ENCODE data around the gene IFITM5.
"Not testable (repeated sequence)": the region's sequence is repeated elsewhere in the genome, so short reads cannot be mapped to it uniquely, and the experiment has no call there.

Gene IFITM5

DNA sequence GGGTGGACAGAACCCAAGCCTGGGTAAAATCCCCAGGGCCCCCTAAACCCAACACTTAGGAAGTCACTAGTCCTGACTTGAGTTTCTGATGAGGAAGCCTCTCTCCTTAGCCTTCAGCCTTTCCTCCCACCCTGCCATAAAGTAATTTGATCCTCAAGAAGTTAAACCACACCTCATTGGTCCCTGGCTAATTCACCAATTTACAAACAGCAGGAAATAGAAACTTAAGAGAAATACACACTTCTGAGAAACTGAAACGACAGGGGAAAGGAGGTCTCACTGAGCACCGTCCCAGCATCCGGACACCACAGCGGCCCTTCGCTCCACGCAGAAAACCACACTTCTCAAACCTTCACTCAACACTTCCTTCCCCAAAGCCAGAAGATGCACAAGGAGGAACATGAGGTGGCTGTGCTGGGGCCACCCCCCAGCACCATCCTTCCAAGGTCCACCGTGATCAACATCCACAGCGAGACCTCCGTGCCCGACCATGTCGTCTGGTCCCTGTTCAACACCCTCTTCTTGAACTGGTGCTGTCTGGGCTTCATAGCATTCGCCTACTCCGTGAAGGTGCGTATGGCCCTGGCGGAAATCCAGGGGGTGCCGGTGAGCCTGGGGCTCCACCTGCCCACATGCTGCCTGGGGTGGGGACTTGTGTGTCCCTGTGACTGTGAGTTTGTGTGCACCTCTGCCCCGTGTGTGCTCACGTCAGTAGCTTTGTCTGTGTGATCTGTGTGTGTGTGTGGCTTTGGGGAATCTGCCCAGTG lies 14.6 kb upstream of the IFITM5 start, which contains the start of gene IFITM1:
Gene IFITM1 (plus strand): TSS at position 254 of the 767 bp plus-strand sequence. CDS start 131 bp downstream, at position 385.
- DNase-seq (ENCODE audit: insufficient read length, low spot score), result peak; percentile 73
- peak; percentile 73 for FAIRE-seq

DNA sequence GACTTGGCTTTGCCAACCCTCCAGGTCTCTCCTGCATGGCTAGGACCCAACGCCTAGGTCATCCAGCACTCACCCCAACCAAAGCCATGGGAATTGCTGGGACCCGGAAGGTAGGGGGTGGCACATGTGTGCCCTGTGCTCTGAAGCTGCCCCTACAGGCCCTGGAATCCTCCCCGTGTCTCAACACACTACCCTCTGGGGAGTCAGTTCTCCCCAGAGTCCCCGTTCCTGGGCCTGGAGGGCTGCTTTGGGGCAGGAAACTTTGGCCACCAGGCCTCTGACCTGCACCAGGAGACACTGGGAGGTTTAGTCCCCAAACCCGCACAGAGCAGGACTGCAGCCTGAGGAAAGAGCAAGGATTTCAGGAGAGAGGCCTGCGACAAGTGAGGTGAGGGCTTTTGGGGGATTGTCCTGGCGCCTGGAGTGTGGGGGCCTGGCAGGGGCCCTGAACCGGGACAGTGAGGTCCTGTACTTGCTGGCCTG lies 14.0 kb upstream of the IFITM5 start:
- DNase-seq (ENCODE audit: insufficient read length, low spot score) (no peak), FAIRE-seq (no peak)

DNA sequence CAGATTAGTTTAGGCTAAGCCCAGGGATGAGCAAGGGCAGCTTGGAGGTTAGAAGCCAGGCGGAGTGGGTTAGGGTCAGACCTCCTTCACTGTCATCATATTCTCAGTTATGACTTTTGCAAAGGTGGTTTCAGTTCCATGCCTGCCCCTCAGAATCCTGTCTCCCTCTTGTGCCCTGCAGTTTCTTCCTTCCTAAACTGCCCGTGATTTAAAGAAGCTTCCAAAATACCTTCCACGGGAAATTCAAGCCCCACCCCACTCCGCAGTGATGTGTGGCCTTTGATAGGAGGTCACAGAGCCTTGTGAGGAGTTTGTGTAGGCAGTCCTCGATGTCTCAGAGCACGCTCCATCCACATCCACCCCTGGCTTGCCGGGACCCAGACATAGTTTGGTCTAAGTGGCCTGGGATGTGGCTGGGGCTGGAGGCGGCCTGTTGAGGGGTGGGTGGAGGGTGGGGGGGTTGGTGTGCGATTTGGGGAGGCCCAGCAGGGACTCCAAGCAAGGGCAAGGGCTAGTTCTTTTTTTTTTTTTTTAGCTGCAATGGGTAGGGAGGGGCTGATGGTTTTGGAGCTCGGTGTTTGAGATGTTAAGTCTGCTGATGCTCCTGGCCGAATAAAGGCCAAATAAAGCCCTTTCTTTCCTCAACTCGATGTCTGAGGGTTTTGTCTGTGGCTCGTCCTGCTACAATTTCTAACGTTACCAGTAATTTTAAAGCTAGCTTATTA lies 12.9 kb upstream of the IFITM5 start:
- no peak for DNase-seq (ENCODE audit: insufficient read length, low spot score)
- no peak for FAIRE-seq

DNA sequence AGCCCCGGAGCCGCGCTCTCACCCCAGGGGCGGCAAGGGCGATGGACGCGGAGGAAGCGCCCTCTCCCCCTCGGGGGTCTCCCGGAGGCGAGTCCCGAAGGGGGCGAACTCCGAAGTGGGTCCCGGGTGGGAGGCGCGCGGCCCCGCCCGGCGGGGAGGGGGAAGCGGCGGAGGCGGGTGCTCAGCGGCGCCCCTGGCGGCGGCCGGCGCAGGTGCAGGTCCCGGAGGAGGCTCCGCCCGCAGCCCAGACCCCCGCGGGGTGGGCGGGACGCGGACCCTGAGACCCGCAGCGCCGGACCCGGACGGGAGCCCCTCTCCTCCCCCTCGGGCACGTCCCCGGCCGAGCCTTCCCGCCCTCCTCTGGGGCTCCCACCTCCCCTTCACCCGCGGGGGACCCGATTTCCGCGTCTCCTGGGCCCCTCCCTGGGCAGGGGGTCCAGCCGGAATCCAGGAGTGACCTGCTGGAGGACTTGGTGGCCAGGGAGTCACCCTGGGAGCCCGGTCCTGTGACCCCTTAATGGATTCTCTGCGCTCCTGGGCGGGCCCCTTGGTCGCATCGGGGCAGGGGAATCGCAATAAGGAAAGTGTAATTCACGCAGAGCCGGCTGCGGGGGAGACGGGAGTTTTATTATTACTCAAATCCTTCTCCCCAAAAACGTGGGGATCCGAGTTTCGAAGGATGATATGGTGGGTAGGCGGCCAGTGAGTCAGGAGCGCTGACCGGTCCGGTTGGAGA lies 11.9 kb upstream of the IFITM5 start:
- FAIRE-seq, result not testable (repeated sequence)

DNA sequence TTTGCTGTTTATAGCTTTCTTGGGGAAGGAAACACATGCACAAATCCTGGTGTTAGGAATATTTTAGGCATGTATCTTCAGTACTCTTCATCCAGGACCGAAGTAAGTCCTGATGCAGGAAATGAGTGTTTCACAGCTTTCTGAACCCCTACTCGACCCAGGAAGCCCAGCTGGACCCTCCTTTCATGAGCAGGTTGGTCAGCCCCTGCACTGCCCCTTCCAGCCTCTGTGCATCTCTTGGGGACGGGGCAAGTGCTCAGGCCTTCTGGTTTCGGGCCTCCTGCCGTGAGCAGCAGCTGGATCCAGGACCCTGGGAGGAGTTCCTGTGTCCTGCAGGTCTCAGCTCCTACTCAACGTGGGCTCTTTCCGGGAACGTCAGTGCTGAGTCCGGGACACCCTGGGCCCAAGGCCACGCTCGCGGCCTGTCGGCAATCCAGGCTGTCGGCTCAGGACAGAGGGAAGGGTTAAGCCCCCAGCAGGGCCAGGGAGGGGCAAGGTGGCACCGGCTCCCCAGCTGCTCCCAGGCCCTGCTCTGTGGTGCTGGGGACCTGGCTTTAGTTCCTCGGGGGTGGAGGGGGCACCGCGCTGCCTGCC lies 10.8 kb upstream of the IFITM5 start:
- not testable (repeated sequence) for FAIRE-seq; DNase-seq (ENCODE audit: insufficient read length, low spot score)

More for the DNA sequence above, 11.9 kb upstream of the IFITM5 start:
- not testable (repeated sequence) for DNase-seq (ENCODE audit: insufficient read length, low spot score)

DNA sequence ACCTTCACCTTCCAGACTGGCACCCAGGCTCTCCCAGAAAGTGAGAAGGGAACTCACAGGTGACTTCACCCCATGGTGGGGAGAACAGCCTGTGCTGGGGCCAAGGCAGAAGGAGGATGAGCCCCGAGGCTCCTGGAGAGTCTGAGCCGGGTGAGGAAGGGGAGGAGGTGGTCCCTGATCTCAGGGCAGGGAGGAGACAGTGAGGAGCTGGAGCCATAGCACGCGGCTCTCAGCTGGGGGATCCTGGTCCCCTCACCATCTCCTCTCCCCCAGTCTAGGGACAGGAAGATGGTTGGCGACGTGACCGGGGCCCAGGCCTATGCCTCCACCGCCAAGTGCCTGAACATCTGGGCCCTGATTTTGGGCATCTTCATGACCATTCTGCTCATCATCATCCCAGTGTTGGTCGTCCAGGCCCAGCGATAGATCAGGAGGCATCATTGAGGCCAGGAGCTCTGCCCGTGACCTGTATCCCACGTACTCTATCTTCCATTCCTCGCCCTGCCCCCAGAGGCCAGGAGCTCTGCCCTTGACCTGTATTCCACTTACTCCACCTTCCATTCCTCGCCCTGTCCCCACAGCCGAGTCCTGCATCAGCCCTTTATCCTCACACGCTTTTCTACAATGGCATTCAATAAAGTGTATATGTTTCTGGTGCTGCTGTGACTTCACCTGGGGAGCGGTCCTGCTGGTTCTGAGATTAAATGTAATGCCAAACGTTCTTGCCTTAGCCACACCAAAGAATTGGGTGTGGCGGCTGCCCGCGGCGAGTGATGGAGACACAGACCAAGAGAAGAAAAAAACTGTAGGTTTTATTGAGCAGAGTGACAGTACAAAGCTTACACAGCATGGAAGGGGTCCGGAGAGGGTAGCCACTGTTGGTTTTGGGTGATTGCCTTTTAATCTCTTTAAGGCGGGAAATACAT lies 9.7 kb upstream of the IFITM5 start:
- not testable (repeated sequence) for FAIRE-seq

DNA sequence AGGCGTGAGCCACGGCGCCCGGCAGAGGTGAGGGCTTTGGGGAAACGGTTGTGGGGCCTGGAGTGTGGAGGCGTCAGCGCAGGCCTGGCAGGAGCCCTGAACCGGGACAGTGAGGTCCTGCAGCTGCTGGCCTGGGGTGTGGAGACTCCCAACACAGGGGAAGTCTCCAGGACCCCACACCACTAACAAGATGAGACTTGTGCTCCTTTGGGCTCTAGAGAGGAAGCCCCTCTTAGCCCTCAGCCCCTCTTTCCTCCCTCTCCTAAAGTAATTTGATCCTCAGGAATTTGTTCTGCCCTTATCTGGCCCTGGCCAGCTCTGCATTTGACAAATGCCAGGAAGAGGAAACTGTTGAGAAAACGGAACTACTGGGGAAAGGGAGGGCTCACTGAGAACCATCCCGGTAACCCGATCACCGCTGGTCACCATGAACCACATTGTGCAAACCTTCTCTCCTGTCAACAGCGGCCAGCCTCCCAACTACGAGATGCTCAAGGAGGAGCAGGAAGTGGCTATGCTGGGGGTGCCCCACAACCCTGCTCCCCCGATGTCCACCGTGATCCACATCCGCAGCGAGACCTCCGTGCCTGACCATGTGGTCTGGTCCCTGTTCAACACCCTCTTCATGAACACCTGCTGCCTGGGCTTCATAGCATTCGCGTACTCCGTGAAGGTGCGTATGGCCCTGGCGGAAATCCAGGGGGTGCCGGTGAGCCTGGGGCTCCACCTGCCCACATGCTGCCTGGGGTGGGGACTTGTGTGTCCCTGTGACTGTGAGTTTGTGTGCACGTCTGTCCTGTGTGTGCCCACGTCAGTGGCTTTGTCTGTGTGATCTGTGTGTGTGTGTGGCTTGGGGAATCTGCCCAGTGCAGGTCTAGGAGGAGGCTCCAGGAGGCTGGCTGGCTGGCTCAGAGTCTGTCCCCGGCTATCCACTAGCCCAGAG lies 8.7 kb upstream of the IFITM5 start, which contains the start of gene IFITM2:
Gene IFITM2 (plus strand): TSS at position 51 of the 943 bp plus-strand sequence. CDS start 377 bp downstream, at position 428.
- FAIRE-seq (peak; percentile 59), DNase-seq (ENCODE audit: insufficient read length, low spot score) (peak; percentile 75)

More for the DNA sequence above, 9.7 kb upstream of the IFITM5 start:
- not testable (repeated sequence) for DNase-seq (ENCODE audit: insufficient read length, low spot score)

DNA sequence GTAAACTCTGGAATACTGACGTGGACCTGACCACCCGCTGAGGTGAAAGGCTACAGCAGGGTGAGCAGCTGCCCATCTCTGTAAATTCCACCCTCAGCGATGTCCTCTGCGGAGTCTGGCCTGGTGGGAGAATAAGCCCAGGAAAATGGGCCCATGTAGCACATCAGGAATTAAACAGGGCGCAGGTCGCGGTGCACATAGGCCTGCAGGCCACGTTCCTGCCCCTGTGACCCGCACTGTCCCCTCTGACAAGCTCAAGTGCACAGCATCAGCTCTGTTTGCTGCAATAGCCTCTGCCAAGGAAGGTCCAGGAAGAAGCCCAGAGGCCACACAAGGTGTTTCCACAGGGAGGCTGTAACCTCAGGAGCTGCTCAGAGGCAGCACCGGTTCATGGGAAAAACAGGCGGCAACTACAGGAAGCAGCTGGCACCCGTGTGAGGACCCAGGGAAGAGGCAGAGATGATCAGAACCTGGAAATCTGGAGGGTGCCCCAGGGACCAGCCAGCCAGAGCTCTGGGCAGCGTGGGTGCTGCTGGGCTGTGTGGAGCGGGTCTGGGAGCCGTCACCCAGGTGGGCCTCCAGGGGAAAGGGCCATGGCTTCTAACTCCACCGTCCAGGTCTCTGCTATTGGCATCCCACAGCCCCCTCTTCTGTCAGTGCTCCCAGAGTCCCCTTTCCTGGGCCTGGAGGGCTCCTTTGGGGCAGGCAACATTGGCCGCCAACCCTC lies 7.5 kb upstream of the IFITM5 start:
- no peak for DNase-seq (ENCODE audit: insufficient read length, low spot score)

DNA sequence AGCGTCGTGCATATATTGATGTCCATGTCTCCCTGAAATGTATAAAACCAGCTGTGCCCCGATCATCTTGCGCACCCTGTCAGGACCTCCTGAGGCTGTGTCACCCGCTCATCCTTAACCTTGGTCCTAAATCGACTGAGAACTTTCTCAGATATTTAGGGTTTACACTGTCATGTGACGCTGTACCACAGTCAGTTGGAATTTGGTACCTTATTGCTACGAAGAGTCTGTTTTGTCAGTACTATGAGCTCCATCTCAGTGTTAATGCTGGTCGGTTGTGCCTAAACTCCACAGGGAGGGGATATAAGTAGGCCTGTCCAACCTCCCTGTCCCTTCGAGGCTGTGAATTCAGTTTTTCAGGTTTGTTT lies 6.5 kb upstream of the IFITM5 start:
- DNase-seq (ENCODE audit: insufficient read length, low spot score), result no peak
- FAIRE-seq, result no peak

More for the DNA sequence above, 7.5 kb upstream of the IFITM5 start:
- no peak for FAIRE-seq

DNA sequence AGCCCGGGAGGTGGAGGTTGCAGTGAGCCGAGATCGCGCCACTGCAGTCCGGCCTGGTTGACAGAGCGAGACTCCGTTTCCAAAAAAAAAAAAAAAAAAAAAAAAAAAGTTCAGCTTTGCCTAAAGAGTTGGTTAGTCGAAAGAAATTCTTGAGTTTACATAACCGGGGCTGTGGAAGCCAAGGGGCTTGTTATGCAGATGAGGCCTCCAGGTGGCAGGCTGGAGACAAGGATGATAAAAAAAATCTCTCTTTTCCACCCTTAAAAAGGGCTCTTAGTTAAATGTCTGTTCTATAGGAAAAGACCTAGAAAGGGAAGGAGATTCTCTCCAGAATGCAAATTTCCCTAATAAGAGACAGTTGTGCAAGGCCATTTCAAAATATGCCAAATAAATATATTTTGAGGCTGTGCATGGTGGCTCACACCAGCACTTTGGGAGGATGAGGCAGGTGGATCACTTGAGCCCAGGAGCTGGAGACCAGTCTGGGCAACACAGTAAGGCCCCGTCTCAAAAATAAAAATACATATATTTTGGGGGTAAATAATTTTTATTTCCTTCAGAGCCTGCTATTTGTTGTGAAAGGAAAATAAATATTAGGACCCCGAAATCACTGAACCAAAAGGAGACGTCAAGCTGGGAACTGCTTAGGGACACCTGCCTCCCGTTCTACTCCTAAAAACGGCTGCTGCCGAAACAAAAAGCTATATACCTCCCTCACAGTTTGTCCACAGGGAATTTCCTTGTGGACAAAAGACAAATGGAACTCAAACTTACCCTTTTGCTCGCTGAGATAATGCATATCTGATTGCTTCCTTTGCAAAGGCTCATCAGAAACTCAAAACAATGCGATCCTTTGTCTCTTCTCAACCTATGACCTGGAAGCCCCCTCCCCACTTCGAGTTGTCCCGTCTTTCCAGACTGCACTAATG lies 5.9 kb upstream of the IFITM5 start:
- FAIRE-seq (no peak), DNase-seq (ENCODE audit: insufficient read length, low spot score) (peak; percentile 74)

DNA sequence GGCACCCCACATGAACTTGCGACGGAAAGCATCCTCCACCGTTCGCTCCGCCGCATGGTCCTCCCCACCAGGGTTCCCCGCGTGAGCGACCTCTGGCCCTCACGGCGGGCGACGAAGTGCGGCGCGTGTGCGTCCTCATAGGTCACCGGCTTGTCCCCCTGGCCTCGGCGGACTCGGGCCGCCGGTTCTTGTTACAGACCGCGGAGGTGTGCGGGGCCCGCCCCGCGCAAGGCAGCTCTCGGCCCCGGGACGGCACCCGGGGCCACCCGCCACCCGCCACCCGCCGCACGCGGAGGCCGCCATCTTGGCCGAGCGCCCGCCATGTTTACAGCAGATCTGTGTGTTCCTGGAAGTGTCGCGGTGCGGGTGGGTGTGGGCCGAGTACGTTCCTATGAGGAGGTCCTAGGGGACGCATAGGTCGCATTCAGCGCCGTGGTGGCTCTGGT lies 4.8 kb upstream of the IFITM5 start:
- FAIRE-seq (no peak), DNase-seq (ENCODE audit: insufficient read length, low spot score) (no peak)

DNA sequence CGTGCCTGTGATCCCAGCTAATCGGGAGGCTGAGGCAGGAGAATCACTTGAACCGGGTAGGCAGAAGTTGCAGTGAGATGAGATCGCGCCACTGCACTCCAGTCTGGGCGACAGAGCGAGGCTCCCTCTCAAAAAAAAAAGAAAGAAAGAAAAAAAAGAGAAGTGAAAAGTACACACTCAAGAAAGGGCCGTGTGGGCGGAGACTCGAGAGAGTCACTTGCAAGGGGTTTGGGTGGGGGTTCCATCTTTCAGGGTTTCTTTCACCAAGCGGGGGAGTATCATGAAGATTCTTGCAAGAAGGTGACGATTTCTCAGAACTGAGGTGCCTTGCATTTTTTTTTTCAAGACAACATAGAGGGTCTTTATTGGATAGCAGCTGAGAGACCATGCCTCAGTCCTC lies 4.0 kb upstream of the IFITM5 start:
- no peak for DNase-seq (ENCODE audit: insufficient read length, low spot score)
- FAIRE-seq, result no peak

DNA sequence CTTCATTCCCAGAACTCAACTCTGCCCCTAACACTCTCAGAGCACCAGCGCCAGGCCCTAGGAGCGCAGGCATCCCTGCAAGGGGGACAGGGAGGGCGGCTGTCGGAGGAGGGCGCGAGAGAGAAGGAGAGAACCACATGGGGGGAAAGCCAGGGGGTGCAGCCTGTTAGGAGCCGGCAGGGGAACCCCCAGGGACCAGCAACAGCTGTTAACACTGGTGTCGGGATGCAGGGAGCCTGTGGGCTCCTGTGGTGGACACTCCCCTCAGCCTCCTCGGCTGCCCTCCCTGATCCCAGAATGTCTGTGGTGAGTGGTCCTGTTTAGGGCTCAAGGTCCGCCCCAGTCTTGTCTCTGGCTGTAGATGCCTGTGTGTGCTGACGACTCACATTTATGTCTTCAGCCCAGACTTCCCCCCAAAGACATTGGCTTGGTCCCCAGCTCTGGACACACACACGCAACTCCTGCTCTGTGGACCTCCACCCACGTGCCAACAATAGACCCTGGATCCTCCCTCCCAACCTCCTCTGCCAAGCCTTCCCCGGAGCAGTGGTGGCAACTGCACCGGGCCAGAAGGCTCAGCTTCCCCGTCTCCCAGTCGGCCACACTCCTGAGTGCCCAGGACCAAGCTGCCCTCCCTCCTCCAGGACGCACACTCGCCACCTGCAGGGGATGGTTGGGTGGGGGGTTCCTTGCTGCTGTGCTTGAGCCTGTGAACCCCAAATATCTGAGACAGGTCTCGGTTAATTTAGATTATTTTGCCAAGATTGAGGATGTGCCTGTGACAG lies 817 bp upstream of the IFITM5 start:
- FAIRE-seq (no peak), DNase-seq (ENCODE audit: insufficient read length, low spot score) (no peak)

DNA sequence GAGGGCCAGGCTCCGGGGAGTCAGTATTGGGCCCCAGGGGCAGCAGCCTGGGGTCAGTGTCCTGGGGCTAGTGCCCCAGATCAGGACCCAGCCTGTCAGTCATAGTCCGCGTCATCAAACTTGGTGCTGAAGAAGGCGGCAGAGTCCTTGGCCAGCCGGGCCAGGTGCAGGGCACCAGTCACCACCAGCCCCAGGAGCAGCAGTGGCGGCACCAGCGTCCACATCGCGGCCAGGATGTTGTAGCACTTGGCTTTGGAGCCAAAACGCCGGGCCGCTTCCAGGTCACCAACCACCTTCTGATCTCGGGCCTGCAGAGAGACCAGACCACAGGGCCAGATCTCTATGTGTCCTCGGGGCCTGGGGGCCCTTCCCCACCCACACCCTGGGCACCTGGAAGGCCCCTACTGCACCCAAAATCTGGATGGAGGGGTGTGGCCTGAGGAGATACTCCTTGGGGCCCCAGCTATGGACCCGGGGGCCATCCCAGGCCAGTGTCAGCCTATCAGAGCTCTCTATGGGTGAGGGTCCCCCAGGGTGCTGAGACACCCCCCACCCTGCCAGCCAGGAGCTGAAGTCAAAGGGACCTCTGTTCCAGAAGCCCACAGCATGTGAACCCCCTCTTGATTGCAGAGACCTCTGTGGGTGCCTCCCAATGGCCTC lies 790 bp downstream of the IFITM5 start:
- no peak for FAIRE-seq
- no peak for DNase-seq (ENCODE audit: insufficient read length, low spot score)
